HCT116 (cell line): ENCODE results near the gene TMEM232. TPM values are rescaled to one million over a fixed set of nuclear protein-coding genes. Genes with fewer than 3 reads are reported as not detected.

Source experiments
- ATAC-seq: fragments of 200-7000 bp; cut with Tn5 transposase; 2 replicates; pipeline ENCODE4 v1.9.1; 2020; ENCODE audit warnings: mild to moderate bottlenecking, moderate library complexity
- Bru-seq: library from RNA; stranded (reverse); fragments of 400-500 nt; gene quantifications from one replicate; lab custom pipeline; 2021; lab: Mats Ljungman, UMichigan
- BruChase-seq, 2 experiments: library from RNA; stranded (reverse); fragments of 400-500 nt; gene quantifications; one replicate each; lab custom pipeline; 2021; lab: Mats Ljungman, UMichigan
- BruUV-seq: library from RNA; stranded (reverse); fragments of 400-500 nt; replicated peaks from 2 replicates; lab custom pipeline; 2021; lab: Mats Ljungman, UMichigan
- CTCF ChIA-PET: fragments of 300-600 bp; sonication (Branson Sonifier 250); formaldehyde crosslinking; loops from one replicate; lab custom pipeline; 2021; ENCODE audit warnings: antibody characterized with exemption; lab: Charles Lee
- POLR2A ChIA-PET: fragments of 300-600, 350-600 bp; sonication (Branson Sonifier 250); formaldehyde crosslinking; loops from one replicate; lab custom pipeline; 2021; ENCODE audit warnings: antibody characterized with exemption; lab: Charles Lee
- RAD21 ChIA-PET, 2 experiments: fragments of 300-600 bp; sonication (Branson Sonifier 250); formaldehyde crosslinking; loops; one replicate each; lab custom pipeline; 2023; ENCODE audit warnings: low total read pairs in 2 of 2; ENCODE audit not compliant: uncharacterized antibody in 2 of 2, unreplicated experiment in 2 of 2, low non-redundant PET in 1 of 2; lab: Charles Lee
- DNase-seq: peaks from one replicate; pipeline ENCODE4 v3.0.0-alpha.2; 2010; ENCODE audit warnings: low read depth, low spot score
- H2AFZ ChIP-seq: fragments of 200-600 bp; shearing (Covaris generic), sonication (generic); 2 replicates; pipeline ENCODE4 v1.6.1; 2017; ENCODE audit warnings: low read depth, mixed run types, mixed read lengths, antibody characterized with exemption, low read length; ENCODE audit not compliant: poor library complexity, severe bottlenecking
- H3K27ac ChIP-seq: 2 replicates; pipeline ENCODE4 v1.5.1; 2012; ENCODE audit warnings: low read depth, low read length
- H3K27me3 ChIP-seq: fragments of 200-600 bp; sonication (generic); 2 replicates; pipeline ENCODE4 v1.6.1; 2016; ENCODE audit warnings: mixed run types, low read length, mixed read lengths; ENCODE audit not compliant: insufficient read depth
- H3K36me3 ChIP-seq, 2 experiments: fragments of 200-500 bp in 1 of 2; fragments of 200-600 bp in 1 of 2; sonication (Bioruptor generic) in 1 of 2; sonication (generic) in 1 of 2; 2 replicates each; pipeline versions ENCODE4 v1.5.1 to v1.6.1; 2014 to 2016; ENCODE audit warnings: low read length in 2 of 2, inconsistent platforms in 1 of 2, mixed read lengths in 1 of 2, mixed run types in 1 of 2; ENCODE audit not compliant: insufficient read depth in 2 of 2, control insufficient read depth in 1 of 2
- H3K4me1 ChIP-seq, 2 experiments: fragments of 200-600 bp in 1 of 2; sonication (generic) in 1 of 2; 2 replicates each; pipeline versions ENCODE4 v1.5.1 to v1.6.1; 2012 to 2017; ENCODE audit warnings: low read length in 2 of 2, inconsistent platforms in 1 of 2, mild to moderate bottlenecking in 1 of 2, mixed read lengths in 1 of 2, mixed run types in 1 of 2, moderate library complexity in 1 of 2; ENCODE audit not compliant: insufficient read depth in 2 of 2, control insufficient read depth in 1 of 2
- H3K4me2 ChIP-seq: fragments of 200-600 bp; sonication (generic); 2 replicates; pipeline ENCODE4 v1.6.1; 2017; ENCODE audit warnings: mixed run types, low read length, mixed read lengths
- H3K4me3 ChIP-seq, 2 experiments: fragments of 200-600 bp in 1 of 2; sonication (generic) in 1 of 2; replicated peaks in 1 of 2; 2 replicates each; pipeline ENCODE4 v1.5.1; 2011 to 2016; ENCODE audit warnings: low read length in 2 of 2, control low read depth in 1 of 2, low read depth in 1 of 2, mild to moderate bottlenecking in 1 of 2, mixed read lengths in 1 of 2, mixed run types in 1 of 2
- H3K79me2 ChIP-seq: fragments of 200-600 bp; sonication (generic); 2 replicates; pipeline ENCODE4 v1.6.1; 2017; ENCODE audit warnings: mild to moderate bottlenecking, mixed run types, low read length, moderate library complexity, mixed read lengths; ENCODE audit not compliant: insufficient read depth
- H3K9ac ChIP-seq: fragments of 200-600 bp; sonication (generic); 2 replicates; pipeline ENCODE4 v1.6.1; 2016; ENCODE audit warnings: low read length, mixed read lengths
- H3K9me2 ChIP-seq: fragments of 200-600 bp; sonication (generic), shearing (Covaris generic); 2 replicates; pipeline ENCODE4 v1.6.1; 2017; ENCODE audit warnings: mixed run types, mild to moderate bottlenecking, moderate library complexity; ENCODE audit not compliant: insufficient read depth
- H3K9me3 ChIP-seq, 2 experiments: fragments of 200-500 bp in 1 of 2; fragments of 200-600 bp in 1 of 2; sonication (Bioruptor generic) in 1 of 2; sonication (generic) in 1 of 2; 2 replicates each; pipeline ENCODE4 v1.6.1; 2014 to 2017; ENCODE audit warnings: low read length in 2 of 2, mixed read lengths in 2 of 2, inconsistent platforms in 1 of 2, low read depth in 1 of 2, mild to moderate bottlenecking in 1 of 2, mixed run types in 1 of 2, moderate library complexity in 1 of 2; ENCODE audit not compliant: control insufficient read depth in 1 of 2, insufficient read depth in 1 of 2
- H4K20me1 ChIP-seq: fragments of 200-600 bp; sonication (generic), shearing (Covaris generic); 2 replicates; pipeline ENCODE4 v1.6.1; 2017; ENCODE audit warnings: mixed run types, mild to moderate bottlenecking, moderate library complexity; ENCODE audit not compliant: insufficient read depth
- ATF3 ChIP-seq: IDR thresholded peaks from 2 replicates; pipeline ENCODE4 v1.6.1; 2012
- EZH2 ChIP-seq: fragments of 200-600 bp; sonication (generic); IDR thresholded peaks from 2 replicates; pipeline ENCODE4 v1.6.1; 2017; ENCODE audit warnings: antibody characterized with exemption, mixed run types
- JUND ChIP-seq: IDR thresholded peaks from 2 replicates; pipeline ENCODE4 v1.6.1; 2012
- POLR2A ChIP-seq: IDR thresholded peaks from 2 replicates; pipeline ENCODE4 v1.7.0; 2011; ENCODE audit warnings: borderline replicate concordance; ENCODE audit not compliant: insufficient read depth, insufficient read length; ENCODE audit errors: extremely low read depth
- SIN3A ChIP-seq: IDR thresholded peaks from 2 replicates; pipeline ENCODE4 v1.6.1; 2012; ENCODE audit warnings: low read depth
- SRF ChIP-seq: IDR thresholded peaks from 2 replicates; pipeline ENCODE4 v1.6.1; 2012; ENCODE audit warnings: low read depth
- ZBTB33 ChIP-seq: IDR thresholded peaks from 2 replicates; pipeline ENCODE4 v1.6.1; 2011; ENCODE audit warnings: mild to moderate bottlenecking, low read length, moderate library complexity; ENCODE audit not compliant: insufficient replicate concordance; ENCODE audit errors: extremely low read depth
- ZFX ChIP-seq: fragments of 450-650 bp; IDR thresholded peaks from 2 replicates; pipeline ENCODE4 v1.6.1; 2017
- intact Hi-C: fragments of 100-400 bp; cut with micrococcal nuclease; formaldehyde crosslinking; loops from 2 replicates; pipeline ENCODE4 v1.10.0; 2022
- long read RNA-seq: library from polyadenylated mRNA; unstranded; transcript quantifications from one replicate; pipeline ENCODE4 v2.0.0, GENCODE V29; 2021; ENCODE audit not compliant: unreplicated experiment
- polyA plus RNA-seq: library from polyadenylated mRNA; unstranded; fragments of >200 nt; gene quantifications from 2 replicates; pipeline ENCODE4 v1.2.1, GENCODE V29; 2012; ENCODE audit warnings: missing spikeins
- total RNA-seq: library from RNA; stranded (reverse); gene quantifications from one replicate; pipeline ENCODE4 v1.2.1, GENCODE V29; 2021; ENCODE audit not compliant: unreplicated experiment
- TF ChIP-seq, protein P1 (sequence below), 3 experiments: fragments of 200-600 bp in 1 of 3; sonication (generic) in 1 of 3; IDR thresholded peaks in 2 of 3; conservative IDR thresholded peaks in 1 of 3; 2 replicates each; pipeline ENCODE4 v1.5.1; 2012 to 2017; ENCODE audit warnings: low read depth in 2 of 3, low read length in 2 of 3, antibody characterized with exemption in 1 of 3, borderline replicate concordance in 1 of 3, control low read depth in 1 of 3, mild to moderate bottlenecking in 1 of 3, mixed read lengths in 1 of 3, mixed run types in 1 of 3, moderate library complexity in 1 of 3; ENCODE audit not compliant: insufficient read depth in 1 of 3

TMEM232 gene
- total RNA-seq: 1.2 TPM
- 0.19 and 0.26 TPM in 2 replicates for polyA plus RNA-seq
- percentile 33 among the genes with signal in this experiment for Bru-seq, nascent RNA
- BruChase-seq, experiment 1, labeled RNA remaining after a 6-hour chase: percentile 28 among the genes with signal in this experiment
- BruChase-seq, experiment 2, labeled RNA remaining after a 2-hour chase: percentile 41 among the genes with signal in this experiment
- long read RNA-seq: 0 reads

GRCh38 chr5:110726249-110727024, at the start of gene TMEM232:
TMEM232 (minus strand) TSS chr5:110726671; CDS start chr5:110667352, 59,319 bp downstream.
- DNase-seq: no peak
- H2AFZ ChIP-seq: peak within 1 kb of the TSS; percentile 7
- intact Hi-C loops: no loop called here
- no peaks in the 10 kb centered on the region for H3K36me3 ChIP-seq
- no peaks in the 10 kb centered on the region for H3K9me3 ChIP-seq
- no peaks in the 10 kb centered on the region for H3K79me2 ChIP-seq
- H4K20me1 ChIP-seq: no peaks in the 10 kb centered on the region
- BruUV-seq: no TSS peak
- no peaks in the 10 kb centered on the region for H3K4me1 ChIP-seq
- TF ChIP-seq, protein P1, sequence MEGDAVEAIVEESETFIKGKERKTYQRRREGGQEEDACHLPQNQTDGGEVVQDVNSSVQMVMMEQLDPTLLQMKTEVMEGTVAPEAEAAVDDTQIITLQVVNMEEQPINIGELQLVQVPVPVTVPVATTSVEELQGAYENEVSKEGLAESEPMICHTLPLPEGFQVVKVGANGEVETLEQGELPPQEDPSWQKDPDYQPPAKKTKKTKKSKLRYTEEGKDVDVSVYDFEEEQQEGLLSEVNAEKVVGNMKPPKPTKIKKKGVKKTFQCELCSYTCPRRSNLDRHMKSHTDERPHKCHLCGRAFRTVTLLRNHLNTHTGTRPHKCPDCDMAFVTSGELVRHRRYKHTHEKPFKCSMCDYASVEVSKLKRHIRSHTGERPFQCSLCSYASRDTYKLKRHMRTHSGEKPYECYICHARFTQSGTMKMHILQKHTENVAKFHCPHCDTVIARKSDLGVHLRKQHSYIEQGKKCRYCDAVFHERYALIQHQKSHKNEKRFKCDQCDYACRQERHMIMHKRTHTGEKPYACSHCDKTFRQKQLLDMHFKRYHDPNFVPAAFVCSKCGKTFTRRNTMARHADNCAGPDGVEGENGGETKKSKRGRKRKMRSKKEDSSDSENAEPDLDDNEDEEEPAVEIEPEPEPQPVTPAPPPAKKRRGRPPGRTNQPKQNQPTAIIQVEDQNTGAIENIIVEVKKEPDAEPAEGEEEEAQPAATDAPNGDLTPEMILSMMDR (IDR thresholded peaks at IDR 0.05 in 2 of 3, conservative IDR thresholded peaks at IDR 0.05 in 1 of 3; ENCODE audit: borderline replicate concordance in 1 of 3, insufficient read depth in 1 of 3, low read depth in 2 of 3, low read length in 2 of 3): no peak
- TF ChIP-seq JUND: no peak
- no peak for TF ChIP-seq ATF3
- TF ChIP-seq ZFX: no peak
- TF ChIP-seq SRF: no peak
- no peak for TF ChIP-seq POLR2A
- TF ChIP-seq ZBTB33: no peak
- TF ChIP-seq EZH2: no peak
- no peak for TF ChIP-seq SIN3A
- TF ChIP-seq, all 23 proteins: peak for 0
- no peak within 1 kb of the TSS for H3K9ac ChIP-seq
- RAD21 ChIA-PET: no interaction called here
- CTCF ChIA-PET: no interaction called here
- H3K27me3 ChIP-seq: no peaks in the 10 kb centered on the region
- no peak for ATAC-seq
- no peak within 1 kb of the TSS for H3K4me2 ChIP-seq
- no peak within 1 kb of the TSS for H3K27ac ChIP-seq
- no peaks in the 10 kb centered on the region for H3K9me2 ChIP-seq
- no peak within 1 kb of the TSS for H3K4me3 ChIP-seq
- POLR2A ChIA-PET: no interaction called here
